ENCODE data around the gene UBR1. TPM values are rescaled to one million over a fixed set of nuclear protein-coding genes. Genes with fewer than 3 reads are reported as not detected.

UBR1 gene
- total RNA-seq, 1 donor from 2014 or later, result 29.1 TPM

GRCh38 chr15:43103907-43104306 lies 1.9 kb downstream of the UBR1 start:
- peaks cover 53% of the 10 kb centered on the region for H3K4me1 Mint-ChIP-seq (ENCODE audit: low read depth)
- H3K27ac Mint-ChIP-seq, result no peak overlapping the region
- no peaks in the 10 kb centered on the region for H3K27me3 Mint-ChIP-seq (ENCODE audit: insufficient read depth)
- no peaks in the 10 kb centered on the region for H3K9me3 Mint-ChIP-seq
- DNase-seq (ENCODE audit: low spot score), result no peak
- intact Hi-C loops (cut with micrococcal nuclease), result no loop called here
- H3K4me3 Mint-ChIP-seq, result no peak overlapping the region
- H3K36me3 Mint-ChIP-seq (ENCODE audit: low read depth), result peaks cover 31% of the 10 kb centered on the region

GRCh38 chr15:43102187-43102586 lies 3.7 kb downstream of the UBR1 start:
- no peak for DNase-seq (ENCODE audit: low spot score)
- no peaks in the 10 kb centered on the region for H3K27me3 Mint-ChIP-seq (ENCODE audit: insufficient read depth)
- H3K4me3 Mint-ChIP-seq, result no peak overlapping the region
- H3K4me1 Mint-ChIP-seq (ENCODE audit: low read depth), result peaks cover 66% of the 10 kb centered on the region
- no peak overlapping the region for H3K27ac Mint-ChIP-seq
- intact Hi-C loops (cut with micrococcal nuclease), result no loop called here
- H3K9me3 Mint-ChIP-seq, result no peaks in the 10 kb centered on the region
- peaks cover 40% of the 10 kb centered on the region for H3K36me3 Mint-ChIP-seq (ENCODE audit: low read depth)

GRCh38 chr15:43100971-43101370 lies 4.9 kb downstream of the UBR1 start:
- Mint-ChIP-seq H3K27me3 (ENCODE audit: insufficient read depth) (no peaks in the 10 kb centered on the region), H3K9me3 (no peaks in the 10 kb centered on the region), H3K4me3 (no peak overlapping the region), H3K27ac (peak overlapping the region; percentile 15), H3K36me3 (ENCODE audit: low read depth) (peaks cover 45% of the 10 kb centered on the region), H3K4me1 (ENCODE audit: low read depth) (peaks cover 69% of the 10 kb centered on the region)
- intact Hi-C loops (cut with micrococcal nuclease), result loop anchor here (2.0 kb wide), 1 partner anchor 44 kb away; no protein-coding TSS in a partner anchor
- no peak for DNase-seq (ENCODE audit: low spot score)

- H3K4me3 Mint-ChIP-seq, result no peak overlapping the region
- peaks cover 76% of the 10 kb centered on the region for H3K4me1 Mint-ChIP-seq (ENCODE audit: low read depth)
- H3K9me3 Mint-ChIP-seq, result no peaks in the 10 kb centered on the region
- H3K27ac Mint-ChIP-seq, result no peak overlapping the region
- intact Hi-C loops (cut with micrococcal nuclease), result no loop called here
- no peaks in the 10 kb centered on the region for H3K27me3 Mint-ChIP-seq (ENCODE audit: insufficient read depth)
- peaks cover 44% of the 10 kb centered on the region for H3K36me3 Mint-ChIP-seq (ENCODE audit: low read depth)
- no peak for DNase-seq (ENCODE audit: low spot score)
Observed at GRCh38 chr15:43099105-43099845, 6.6 kb downstream of the UBR1 start.

- Mint-ChIP-seq H3K4me3 (no peak overlapping the region), H3K4me1 (ENCODE audit: low read depth) (peaks cover 52% of the 10 kb centered on the region), H3K9me3 (no peaks in the 10 kb centered on the region), H3K36me3 (ENCODE audit: low read depth) (peaks cover 37% of the 10 kb centered on the region), H3K27ac (no peak overlapping the region), H3K27me3 (ENCODE audit: insufficient read depth) (no peaks in the 10 kb centered on the region)
- intact Hi-C loops (cut with micrococcal nuclease), result no loop called here
- no peak for DNase-seq (ENCODE audit: low spot score)
Observed at GRCh38 chr15:43096411-43096810, 9.4 kb downstream of the UBR1 start.

GRCh38 chr15:43095708-43096347 lies 10.0 kb downstream of the UBR1 start:
- Mint-ChIP-seq H3K27me3 (ENCODE audit: insufficient read depth) (no peaks in the 10 kb centered on the region), H3K4me1 (ENCODE audit: low read depth) (peaks cover 46% of the 10 kb centered on the region), H3K27ac (no peak overlapping the region), H3K36me3 (ENCODE audit: low read depth) (peaks cover 32% of the 10 kb centered on the region), H3K4me3 (no peak overlapping the region), H3K9me3 (no peaks in the 10 kb centered on the region)
- DNase-seq (ENCODE audit: low spot score), result no peak
- intact Hi-C loops (cut with micrococcal nuclease), result no loop called here

- H3K9me3 Mint-ChIP-seq, result no peaks in the 10 kb centered on the region
- intact Hi-C loops (cut with micrococcal nuclease), result no loop called here
- H3K4me1 Mint-ChIP-seq (ENCODE audit: low read depth), result peaks cover 43% of the 10 kb centered on the region
- no peak for DNase-seq (ENCODE audit: low spot score)
- no peak overlapping the region for H3K4me3 Mint-ChIP-seq
- H3K36me3 Mint-ChIP-seq (ENCODE audit: low read depth), result peaks cover 32% of the 10 kb centered on the region
- no peak overlapping the region for H3K27ac Mint-ChIP-seq
- H3K27me3 Mint-ChIP-seq (ENCODE audit: insufficient read depth), result no peaks in the 10 kb centered on the region
Observed at GRCh38 chr15:43095243-43095642, 10.6 kb downstream of the UBR1 start.

DNA sequence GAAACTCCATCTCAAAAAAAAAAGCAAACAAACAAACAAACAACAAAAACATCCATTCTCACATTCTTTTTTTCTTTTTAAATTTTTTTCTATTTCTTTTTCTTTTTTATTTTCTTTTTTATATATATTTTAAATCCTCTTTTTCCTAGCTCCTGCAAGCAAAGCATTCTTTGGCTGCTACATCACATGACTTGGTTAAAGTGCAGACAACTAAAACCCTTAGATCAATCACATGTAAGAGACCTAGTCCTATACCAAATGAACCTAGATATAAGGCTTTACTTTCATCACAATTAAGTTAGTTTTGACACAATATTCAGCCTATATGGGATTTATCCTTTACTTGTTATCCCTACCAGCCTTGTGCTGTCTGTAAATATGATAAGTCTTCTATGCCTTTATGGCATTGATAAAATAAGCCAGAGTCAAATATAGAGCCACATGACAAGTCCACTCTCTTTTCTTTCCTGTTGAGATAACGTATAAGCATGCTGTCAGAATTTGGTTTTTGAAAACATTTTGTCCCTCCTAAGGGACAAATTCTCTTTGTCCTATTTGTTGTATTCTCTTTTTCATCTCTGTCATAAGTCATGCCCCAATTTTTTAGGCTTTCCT lies 11.3 kb downstream of the UBR1 start:
- Mint-ChIP-seq H3K27me3 (ENCODE audit: insufficient read depth) (no peaks in the 10 kb centered on the region), H3K9me3 (no peaks in the 10 kb centered on the region), H3K4me3 (no peak overlapping the region), H3K36me3 (ENCODE audit: low read depth) (peaks cover 32% of the 10 kb centered on the region), H3K4me1 (ENCODE audit: low read depth) (peaks cover 40% of the 10 kb centered on the region), H3K27ac (no peak overlapping the region)
- intact Hi-C loops (cut with micrococcal nuclease), result no loop called here
- DNase-seq (ENCODE audit: low spot score), result no peak

DNA sequence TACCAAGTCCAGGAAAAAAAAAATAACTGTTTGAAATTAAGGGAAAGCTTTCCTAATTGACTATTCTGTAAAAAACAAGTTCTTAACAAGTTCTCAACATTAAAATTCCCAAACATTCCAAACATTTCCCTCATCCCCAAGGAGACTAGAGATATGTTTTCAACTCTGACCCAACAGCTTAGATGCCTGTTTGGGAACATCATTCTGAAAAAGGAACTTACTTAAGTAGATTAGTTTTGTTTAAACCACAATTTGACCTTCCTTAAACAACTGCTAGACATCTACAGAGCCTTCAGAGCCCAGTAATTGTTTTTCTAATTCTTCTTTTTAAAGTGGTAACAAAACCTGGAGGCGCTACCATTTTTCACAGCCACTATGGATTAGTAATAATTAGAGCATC lies 12.8 kb downstream of the UBR1 start:
- H3K4me3 Mint-ChIP-seq, result no peak overlapping the region
- intact Hi-C loops (cut with micrococcal nuclease), result no loop called here
- no peak overlapping the region for H3K27ac Mint-ChIP-seq
- DNase-seq (ENCODE audit: low spot score), result no peak
- no peaks in the 10 kb centered on the region for H3K27me3 Mint-ChIP-seq (ENCODE audit: insufficient read depth)
- peaks cover 36% of the 10 kb centered on the region for H3K4me1 Mint-ChIP-seq (ENCODE audit: low read depth)
- peaks cover 30% of the 10 kb centered on the region for H3K36me3 Mint-ChIP-seq (ENCODE audit: low read depth)
- H3K9me3 Mint-ChIP-seq, result no peaks in the 10 kb centered on the region

DNA sequence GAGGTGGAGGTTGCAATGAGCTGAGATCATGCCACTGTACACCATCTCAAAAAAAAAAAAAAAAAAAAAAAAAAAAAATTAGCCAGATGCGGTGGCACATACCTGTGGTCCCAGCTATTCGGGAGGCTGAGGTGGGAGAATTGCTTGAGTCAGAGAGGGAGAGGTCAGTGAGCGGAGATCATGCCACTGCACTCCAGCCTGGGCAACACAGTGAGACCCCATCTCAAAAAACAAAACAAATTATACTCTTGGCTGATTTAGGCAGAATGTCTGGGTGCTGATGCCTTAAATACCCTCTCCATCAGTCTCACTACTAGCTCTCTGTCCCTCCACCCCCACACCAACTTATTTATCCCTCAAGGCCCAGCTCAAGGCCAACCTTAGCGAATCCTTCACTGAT lies 14.0 kb downstream of the UBR1 start:
- H3K36me3 Mint-ChIP-seq (ENCODE audit: low read depth), result peaks cover 24% of the 10 kb centered on the region
- no peak overlapping the region for H3K27ac Mint-ChIP-seq
- no peak overlapping the region for H3K4me3 Mint-ChIP-seq
- peaks cover 28% of the 10 kb centered on the region for H3K4me1 Mint-ChIP-seq (ENCODE audit: low read depth)
- DNase-seq (ENCODE audit: low spot score), result no peak
- H3K27me3 Mint-ChIP-seq (ENCODE audit: insufficient read depth), result no peaks in the 10 kb centered on the region
- H3K9me3 Mint-ChIP-seq, result no peaks in the 10 kb centered on the region
- intact Hi-C loops (cut with micrococcal nuclease), result no loop called here

- DNase-seq (ENCODE audit: low spot score), result no peak
- Mint-ChIP-seq H3K4me3 (no peak overlapping the region), H3K9me3 (no peaks in the 10 kb centered on the region), H3K27me3 (ENCODE audit: insufficient read depth) (no peaks in the 10 kb centered on the region), H3K36me3 (ENCODE audit: low read depth) (peaks cover 27% of the 10 kb centered on the region), H3K4me1 (ENCODE audit: low read depth) (peaks cover 11% of the 10 kb centered on the region), H3K27ac (peak overlapping the region; percentile 20)
- intact Hi-C loops (cut with micrococcal nuclease), result no loop called here
Observed at GRCh38 chr15:43086551-43086950, 19.3 kb downstream of the UBR1 start.

DNA sequence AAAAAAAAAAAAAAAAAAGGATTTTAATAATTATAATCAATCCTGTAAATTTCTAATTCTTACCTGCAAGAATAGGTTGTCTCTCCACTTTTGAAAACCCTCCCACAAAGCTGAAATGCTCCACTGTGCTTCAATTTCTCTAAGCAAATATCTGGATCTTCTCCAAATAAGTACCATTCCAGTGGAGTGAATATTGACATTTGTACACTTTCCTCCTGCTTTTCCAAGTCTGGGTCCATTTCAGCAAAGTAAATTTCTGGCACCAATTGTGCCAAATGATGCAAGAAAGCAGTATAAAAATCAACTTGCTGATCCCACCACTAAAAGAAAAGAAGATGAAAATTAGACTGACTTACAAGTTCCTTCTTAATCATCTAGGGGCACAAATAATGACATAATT lies 19.9 kb downstream of the UBR1 start:
- intact Hi-C loops (cut with micrococcal nuclease), result no loop called here
- Mint-ChIP-seq H3K27ac (no peak overlapping the region), H3K9me3 (no peaks in the 10 kb centered on the region), H3K36me3 (ENCODE audit: low read depth) (peaks cover 27% of the 10 kb centered on the region), H3K4me1 (ENCODE audit: low read depth) (peaks cover 11% of the 10 kb centered on the region), H3K27me3 (ENCODE audit: insufficient read depth) (no peaks in the 10 kb centered on the region), H3K4me3 (no peak overlapping the region)
- no peak for DNase-seq (ENCODE audit: low spot score)

DNA sequence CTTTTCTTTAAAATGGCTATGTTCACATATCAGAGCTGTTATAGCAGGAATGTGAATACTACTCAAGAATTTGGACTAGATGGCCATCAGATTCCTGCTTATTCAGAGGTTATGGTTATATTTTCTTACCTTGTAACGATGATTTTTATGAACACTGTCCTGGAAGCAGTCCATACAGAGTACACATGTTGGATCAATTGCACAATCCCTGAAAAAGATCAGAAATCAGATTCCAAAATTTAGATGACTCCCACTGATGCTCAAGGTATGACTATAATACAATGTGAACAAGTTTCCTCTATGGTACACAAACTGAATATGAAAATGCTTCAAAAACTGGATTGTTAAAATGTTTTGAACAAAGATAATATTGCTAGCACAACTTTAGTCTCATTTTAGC lies 23.3 kb downstream of the UBR1 start:
- H3K4me3 Mint-ChIP-seq, result no peak overlapping the region
- no peaks in the 10 kb centered on the region for H3K9me3 Mint-ChIP-seq
- H3K27ac Mint-ChIP-seq, result no peak overlapping the region
- peaks cover 31% of the 10 kb centered on the region for H3K36me3 Mint-ChIP-seq (ENCODE audit: low read depth)
- H3K27me3 Mint-ChIP-seq (ENCODE audit: insufficient read depth), result no peaks in the 10 kb centered on the region
- no peak for DNase-seq (ENCODE audit: low spot score)
- intact Hi-C loops (cut with micrococcal nuclease), result no loop called here
- peaks cover 19% of the 10 kb centered on the region for H3K4me1 Mint-ChIP-seq (ENCODE audit: low read depth)

All from activated T-helper 1 cell treated with anti-CD3 and anti-CD28 coated beads, Interleukin-12 subunit alpha, Interleukin-12 subunit beta, Interleukin-2, Interleukin-4 antibody, amounts not matched to agents 30 ng/mL and 10 ng/mL and 1 ng/mL, durations not matched to agents 14 hours and 24 hours and 36 hours (primary cell).